ENCODE data around the gene LYSMD4.

LYSMD4 gene

DNA sequence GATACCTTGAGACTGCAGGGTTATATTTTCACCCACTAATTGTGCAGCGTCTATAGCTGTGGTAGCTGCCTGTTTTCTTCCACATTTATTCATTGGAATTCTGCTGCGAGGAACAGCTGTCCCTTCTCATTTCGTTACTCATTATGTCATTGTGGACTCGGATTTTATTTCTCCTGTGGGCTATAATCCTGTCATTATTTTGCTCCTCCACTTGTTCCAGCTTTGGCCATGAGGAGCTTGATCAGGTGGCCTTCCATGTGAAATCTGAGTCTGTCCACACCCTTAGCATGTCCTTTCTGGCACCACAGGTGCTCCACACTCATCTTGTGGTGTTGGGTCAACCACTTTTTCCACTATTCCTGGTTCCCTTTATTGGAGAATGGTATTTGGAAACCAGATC, 14.8 kb downstream of the LYSMD4 start:
- H3K36me3 ChIP-seq (ENCODE audit: control insufficient read depth in 2 of 2, insufficient read depth in 1 of 2, low read length in 2 of 2), result peaks cover 8 to 32% of the 10 kb centered on the region in 2 experiments
- TF ChIP-seq, protein P1, sequence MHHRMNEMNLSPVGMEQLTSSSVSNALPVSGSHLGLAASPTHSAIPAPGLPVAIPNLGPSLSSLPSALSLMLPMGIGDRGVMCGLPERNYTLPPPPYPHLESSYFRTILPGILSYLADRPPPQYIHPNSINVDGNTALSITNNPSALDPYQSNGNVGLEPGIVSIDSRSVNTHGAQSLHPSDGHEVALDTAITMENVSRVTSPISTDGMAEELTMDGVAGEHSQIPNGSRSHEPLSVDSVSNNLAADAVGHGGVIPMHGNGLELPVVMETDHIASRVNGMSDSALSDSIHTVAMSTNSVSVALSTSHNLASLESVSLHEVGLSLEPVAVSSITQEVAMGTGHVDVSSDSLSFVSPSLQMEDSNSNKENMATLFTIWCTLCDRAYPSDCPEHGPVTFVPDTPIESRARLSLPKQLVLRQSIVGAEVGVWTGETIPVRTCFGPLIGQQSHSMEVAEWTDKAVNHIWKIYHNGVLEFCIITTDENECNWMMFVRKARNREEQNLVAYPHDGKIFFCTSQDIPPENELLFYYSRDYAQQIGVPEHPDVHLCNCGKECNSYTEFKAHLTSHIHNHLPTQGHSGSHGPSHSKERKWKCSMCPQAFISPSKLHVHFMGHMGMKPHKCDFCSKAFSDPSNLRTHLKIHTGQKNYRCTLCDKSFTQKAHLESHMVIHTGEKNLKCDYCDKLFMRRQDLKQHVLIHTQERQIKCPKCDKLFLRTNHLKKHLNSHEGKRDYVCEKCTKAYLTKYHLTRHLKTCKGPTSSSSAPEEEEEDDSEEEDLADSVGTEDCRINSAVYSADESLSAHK (tag by site-specific recombination; IDR thresholded peaks at IDR 0.05), result no peak
- TF ChIP-seq ZNF433 (tag by site-specific recombination; IDR thresholded peaks at IDR 0.05; ENCODE audit: low read depth), result no peak
- TF ChIP-seq ZNF426 (tag by site-specific recombination; IDR thresholded peaks at IDR 0.05), result no peak
- no peak for TF ChIP-seq ZNF211 (tag by site-specific recombination; IDR thresholded peaks at IDR 0.05; ENCODE audit: low read depth)
- no peak for TF ChIP-seq ZNF48 (tag by site-specific recombination; IDR thresholded peaks at IDR 0.05)
- TF ChIP-seq, protein P2, sequence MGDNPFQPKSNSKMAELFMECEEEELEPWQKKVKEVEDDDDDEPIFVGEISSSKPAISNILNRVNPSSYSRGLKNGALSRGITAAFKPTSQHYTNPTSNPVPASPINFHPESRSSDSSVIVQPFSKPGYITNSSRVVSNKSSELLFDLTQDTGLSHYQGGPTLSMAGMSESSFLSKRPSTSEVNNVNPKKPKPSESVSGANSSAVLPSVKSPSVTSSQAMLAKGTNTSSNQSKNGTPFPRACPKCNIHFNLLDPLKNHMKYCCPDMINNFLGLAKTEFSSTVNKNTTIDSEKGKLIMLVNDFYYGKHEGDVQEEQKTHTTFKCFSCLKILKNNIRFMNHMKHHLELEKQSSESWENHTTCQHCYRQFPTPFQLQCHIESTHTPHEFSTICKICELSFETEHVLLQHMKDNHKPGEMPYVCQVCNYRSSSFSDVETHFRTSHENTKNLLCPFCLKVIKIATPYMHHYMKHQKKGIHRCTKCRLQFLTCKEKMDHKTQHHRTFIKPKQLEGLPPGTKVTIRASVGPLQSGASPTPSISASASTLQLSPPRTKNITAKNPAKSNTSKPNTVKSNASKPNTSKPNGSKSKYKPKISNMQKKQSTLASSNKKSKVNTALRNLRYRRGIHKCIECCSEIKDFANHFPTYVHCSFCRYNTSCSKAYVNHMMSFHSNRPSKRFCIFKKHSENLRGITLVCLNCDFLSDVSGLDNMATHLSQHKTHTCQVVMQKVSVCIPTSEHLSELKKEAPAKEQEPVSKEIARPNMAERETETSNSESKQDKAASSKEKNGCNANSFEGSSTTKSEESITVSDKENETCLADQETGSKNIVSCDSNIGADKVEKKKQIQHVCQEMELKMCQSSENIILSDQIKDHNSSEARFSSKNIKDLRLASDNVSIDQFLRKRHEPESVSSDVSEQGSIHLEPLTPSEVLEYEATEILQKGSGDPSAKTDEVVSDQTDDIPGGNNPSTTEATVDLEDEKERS (tag by site-specific recombination; IDR thresholded peaks at IDR 0.05), result no peak
- no peak for TF ChIP-seq ZNF843 (tag by site-specific recombination; IDR thresholded peaks at IDR 0.05)
- no peak overlapping the region for H3K27ac ChIP-seq (ENCODE audit: extremely low read depth, low read depth, low read length)
- H3K4me3 ChIP-seq (ENCODE audit: low read depth, low read length), result no peak overlapping the region
- H3K9me3 ChIP-seq (ENCODE audit: control insufficient read depth, insufficient read depth, low read depth, low read length), result no peaks in the 10 kb centered on the region
- no peaks in the 10 kb centered on the region for H3K4me1 ChIP-seq (ENCODE audit: control insufficient read depth, insufficient read depth, low read length)
- ChIA-PET POLR2A (interaction anchor here (1.7 kb wide), 1 partner anchor 15 kb away, joined by 6 read pairs; the partner anchor contains the start of gene LYSMD4), CTCF (interaction anchor here (0.9 to 4.0 kb wide), 2 partner anchors 14 to 36 kb away, joined by 3 to 23 read pairs; no protein-coding TSS in a partner anchor)

DNA sequence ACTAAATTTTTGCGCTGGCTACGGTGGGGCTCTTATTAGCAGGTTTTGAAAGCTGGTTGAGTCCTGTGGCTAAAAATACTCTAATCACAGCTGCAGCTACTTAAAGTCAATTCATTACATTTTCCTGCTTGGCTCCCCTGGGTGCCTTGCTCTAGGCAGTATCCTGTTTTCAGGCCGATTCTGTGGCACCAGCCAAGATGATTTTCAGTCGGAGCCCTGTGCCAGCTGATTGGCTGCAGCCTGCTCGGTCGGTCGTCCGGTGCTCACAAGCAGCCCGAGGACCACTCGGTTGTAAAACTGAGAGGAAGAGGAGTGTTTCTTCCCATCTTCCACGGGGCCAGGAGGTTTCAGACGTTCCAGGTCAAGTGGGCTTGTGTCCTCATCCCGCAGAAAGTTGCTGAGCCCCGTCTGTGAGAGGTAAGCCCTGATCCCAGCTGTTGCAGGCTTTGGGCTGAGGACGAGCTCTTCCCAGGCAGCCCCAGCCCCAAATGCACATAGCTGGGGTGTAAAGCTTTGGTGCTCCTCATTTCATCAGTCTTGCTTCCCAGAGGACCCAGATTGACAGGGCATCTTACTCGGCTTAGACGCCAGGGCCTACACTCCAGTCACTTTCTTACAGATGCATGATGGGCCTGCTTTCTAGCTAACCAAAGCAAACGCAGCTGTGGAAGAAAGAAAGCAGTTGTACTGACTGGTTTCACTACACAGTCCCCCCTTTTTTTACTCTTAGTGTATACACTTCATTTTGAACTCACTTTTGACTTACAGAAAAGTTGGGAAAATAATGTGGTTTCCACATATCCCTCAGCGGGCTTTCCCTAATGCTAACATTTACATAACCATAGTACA, 15.9 kb downstream of the LYSMD4 start:
- H3K4me3 ChIP-seq (ENCODE audit: low read depth, low read length), result no peak overlapping the region
- H3K27ac ChIP-seq (ENCODE audit: extremely low read depth, low read depth, low read length), result no peak overlapping the region
- no peaks in the 10 kb centered on the region for H3K4me1 ChIP-seq (ENCODE audit: control insufficient read depth, insufficient read depth, low read length)
- ChIA-PET POLR2A (interaction anchor here (0.5 to 1.7 kb wide), 3 partner anchors 16 to 1535 kb away, joined by 4 to 6 read pairs (median 4); partner anchors contain the start of genes CHSY1 and LYSMD4), CTCF (interaction anchor here (0.5 to 4.0 kb wide), 3 partner anchors 13 to 445 kb away, joined by 4 to 23 read pairs (median 4); no protein-coding TSS in a partner anchor)
- no peaks in the 10 kb centered on the region for H3K9me3 ChIP-seq (ENCODE audit: control insufficient read depth, insufficient read depth, low read depth, low read length)
- H3K36me3 ChIP-seq (ENCODE audit: control insufficient read depth in 2 of 2, insufficient read depth in 1 of 2, low read length in 2 of 2), result peaks cover 13 to 40% of the 10 kb centered on the region in 2 experiments
- TF ChIP-seq, protein P3, sequence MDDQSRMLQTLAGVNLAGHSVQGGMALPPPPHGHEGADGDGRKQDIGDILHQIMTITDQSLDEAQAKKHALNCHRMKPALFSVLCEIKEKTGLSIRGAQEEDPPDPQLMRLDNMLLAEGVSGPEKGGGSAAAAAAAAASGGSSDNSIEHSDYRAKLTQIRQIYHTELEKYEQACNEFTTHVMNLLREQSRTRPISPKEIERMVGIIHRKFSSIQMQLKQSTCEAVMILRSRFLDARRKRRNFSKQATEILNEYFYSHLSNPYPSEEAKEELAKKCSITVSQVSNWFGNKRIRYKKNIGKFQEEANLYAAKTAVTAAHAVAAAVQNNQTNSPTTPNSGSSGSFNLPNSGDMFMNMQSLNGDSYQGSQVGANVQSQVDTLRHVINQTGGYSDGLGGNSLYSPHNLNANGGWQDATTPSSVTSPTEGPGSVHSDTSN (CRISPR knock-in tag; IDR thresholded peaks at IDR 0.05), result no peak
- TF ChIP-seq, protein P4, sequence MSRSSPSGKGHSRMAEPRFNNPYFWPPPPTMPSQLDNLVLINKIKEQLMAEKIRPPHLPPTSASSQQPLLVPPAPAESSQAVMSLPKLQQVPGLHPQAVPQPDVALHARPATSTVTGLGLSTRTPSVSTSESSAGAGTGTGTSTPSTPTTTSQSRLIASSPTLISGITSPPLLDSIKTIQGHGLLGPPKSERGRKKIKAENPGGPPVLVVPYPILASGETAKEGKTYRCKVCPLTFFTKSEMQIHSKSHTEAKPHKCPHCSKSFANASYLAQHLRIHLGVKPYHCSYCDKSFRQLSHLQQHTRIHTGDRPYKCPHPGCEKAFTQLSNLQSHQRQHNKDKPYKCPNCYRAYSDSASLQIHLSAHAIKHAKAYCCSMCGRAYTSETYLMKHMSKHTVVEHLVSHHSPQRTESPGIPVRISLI (tag by site-specific recombination; IDR thresholded peaks at IDR 0.05), result no peak
- no peak for TF ChIP-seq SCRT2 (tag by site-specific recombination; IDR thresholded peaks at IDR 0.05)
- TF ChIP-seq RBAK (tag by site-specific recombination; IDR thresholded peaks at IDR 0.05), result no peak
- TF ChIP-seq BCL11B (tag by site-specific recombination; IDR thresholded peaks at IDR 0.05; ENCODE audit: low read depth), result no peak
- TF ChIP-seq ZNF830 (tag by site-specific recombination; IDR thresholded peaks at IDR 0.05; ENCODE audit: low read depth), result no peak
- TF ChIP-seq ZNF76 (tag by site-specific recombination; IDR thresholded peaks at IDR 0.05; ENCODE audit: borderline replicate concordance, low read depth), result no peak
- TF ChIP-seq ZNF785 (tag by site-specific recombination; IDR thresholded peaks at IDR 0.05), result no peak
- no peak for TF ChIP-seq ZNF658 (tag by site-specific recombination; IDR thresholded peaks at IDR 0.05)
- TF ChIP-seq ZNF423 (tag by site-specific recombination; IDR thresholded peaks at IDR 0.05), result no peak
- TF ChIP-seq, protein P2 (tag by site-specific recombination; IDR thresholded peaks at IDR 0.05), result no peak
- no peak for TF ChIP-seq OSR2 (tag by site-specific recombination; IDR thresholded peaks at IDR 0.05)
- TF ChIP-seq, protein P5, sequence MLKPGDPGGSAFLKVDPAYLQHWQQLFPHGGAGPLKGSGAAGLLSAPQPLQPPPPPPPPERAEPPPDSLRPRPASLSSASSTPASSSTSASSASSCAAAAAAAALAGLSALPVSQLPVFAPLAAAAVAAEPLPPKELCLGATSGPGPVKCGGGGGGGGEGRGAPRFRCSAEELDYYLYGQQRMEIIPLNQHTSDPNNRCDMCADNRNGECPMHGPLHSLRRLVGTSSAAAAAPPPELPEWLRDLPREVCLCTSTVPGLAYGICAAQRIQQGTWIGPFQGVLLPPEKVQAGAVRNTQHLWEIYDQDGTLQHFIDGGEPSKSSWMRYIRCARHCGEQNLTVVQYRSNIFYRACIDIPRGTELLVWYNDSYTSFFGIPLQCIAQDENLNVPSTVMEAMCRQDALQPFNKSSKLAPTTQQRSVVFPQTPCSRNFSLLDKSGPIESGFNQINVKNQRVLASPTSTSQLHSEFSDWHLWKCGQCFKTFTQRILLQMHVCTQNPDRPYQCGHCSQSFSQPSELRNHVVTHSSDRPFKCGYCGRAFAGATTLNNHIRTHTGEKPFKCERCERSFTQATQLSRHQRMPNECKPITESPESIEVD (tag by site-specific recombination; IDR thresholded peaks at IDR 0.05), result no peak
- TF ChIP-seq ZNF24 (tag by site-specific recombination; IDR thresholded peaks at IDR 0.05), result no peak

Data from HEK293 (cell line).